Measurements from ENCODE around the gene DHX35. TPM values are rescaled to one million over a fixed set of nuclear protein-coding genes. Genes with fewer than 3 reads are reported as not detected.

The DHX35 gene
- total and polyA plus RNA-seq, 8 donors, result 4.7 to 33.8 (median 8.8) TPM

GRCh38 chr20:38951611-38952010 is 10.5 kb upstream of the DHX35 start:
- Histone ChIP-seq H3K4me1 (no peaks in the 10 kb centered on the region), H3K27ac (no peak overlapping the region), H3K4me3 (no peak overlapping the region), H3K9me3 (no peaks in the 10 kb centered on the region), H3K36me3 (peaks cover 0 to 63% (median 11%) of the 10 kb centered on the region in 4 donors), H3K27me3 (no peaks in the 10 kb centered on the region)
- DNase-seq, result no peak
- intact Hi-C loops (cut with DNase I; ENCODE audit: low total_unique reads), result no loop called here
- 95 to 98% (median 97%) methylated on average over 9 of the region's 9 CpGs for WGBS, 5 donors
- TF ChIP-seq POLR2A (IDR thresholded peaks at IDR 0.05) (no peak), POLR2AphosphoS5 (IDR thresholded peaks at IDR 0.05) (no peak), CTCF (IDR thresholded peaks at IDR 0.05) (no peak), EP300 (IDR thresholded peaks at IDR 0.05) (no peak)

GRCh38 chr20:38952153-38952552 is 10.0 kb upstream of the DHX35 start:
- TF ChIP-seq POLR2A (IDR thresholded peaks at IDR 0.05), result no peak
- no peak for TF ChIP-seq CTCF (IDR thresholded peaks at IDR 0.05)
- TF ChIP-seq POLR2AphosphoS5 (IDR thresholded peaks at IDR 0.05), result no peak
- TF ChIP-seq EP300 (IDR thresholded peaks at IDR 0.05), result no peak
- H3K9me3 ChIP-seq, result no peaks in the 10 kb centered on the region
- no peaks in the 10 kb centered on the region for H3K27me3 ChIP-seq
- H3K4me1 ChIP-seq, result no peaks in the 10 kb centered on the region
- H3K36me3 ChIP-seq, result peaks cover 0 to 58% (median 11%) of the 10 kb centered on the region in 4 donors
- intact Hi-C loops (cut with DNase I; ENCODE audit: low total_unique reads), result no loop called here
- no peak overlapping the region for H3K27ac ChIP-seq
- 95 to 98% (median 96%) methylated on average over 6 of the region's 6 CpGs for WGBS, 5 donors
- H3K4me3 ChIP-seq, result no peak overlapping the region
- DNase-seq, result no peak

- no peak for TF ChIP-seq POLR2A (IDR thresholded peaks at IDR 0.05)
- TF ChIP-seq CTCF (IDR thresholded peaks at IDR 0.05), result no peak
- no peak for TF ChIP-seq POLR2AphosphoS5 (IDR thresholded peaks at IDR 0.05)
- no peak for TF ChIP-seq EP300 (IDR thresholded peaks at IDR 0.05)
- Histone ChIP-seq H3K27me3 (no peaks in the 10 kb centered on the region), H3K36me3 (peaks cover 0 to 45% (median 7%) of the 10 kb centered on the region in 4 donors), H3K4me1 (no peaks in the 10 kb centered on the region), H3K4me3 (no peak overlapping the region), H3K27ac (no peak overlapping the region), H3K9me3 (no peaks in the 10 kb centered on the region)
- DNase-seq, result no peak
- 90 to 95% (median 94%) methylated on average over 8 of the region's 8 CpGs for WGBS, 5 donors
- intact Hi-C loops (cut with DNase I; ENCODE audit: low total_unique reads), result no loop called here
Measured at GRCh38 chr20:38953630-38954340, 8.4 kb upstream of the DHX35 start.

- H3K9me3 ChIP-seq, result no peaks in the 10 kb centered on the region
- peaks cover 0 to 15% (median 2%) of the 10 kb centered on the region in 4 donors for H3K36me3 ChIP-seq
- DNase-seq, result no peak
- no peak overlapping the region for H3K27ac ChIP-seq
- intact Hi-C loops (cut with DNase I; ENCODE audit: low total_unique reads), result no loop called here
- WGBS, 5 donors, result 90 to 93% (median 91%) methylated on average over 5 of the region's 5 CpGs
- no peaks in the 10 kb centered on the region for H3K27me3 ChIP-seq
- H3K4me1 ChIP-seq, result peaks cover 0 to 9% (median 6%) of the 10 kb centered on the region in 4 donors
- TF ChIP-seq CTCF (IDR thresholded peaks at IDR 0.05), result no peak
- TF ChIP-seq EP300 (IDR thresholded peaks at IDR 0.05), result no peak
- TF ChIP-seq POLR2AphosphoS5 (IDR thresholded peaks at IDR 0.05), result no peak
- no peak for TF ChIP-seq POLR2A (IDR thresholded peaks at IDR 0.05)
- no peak overlapping the region for H3K4me3 ChIP-seq
Measured at GRCh38 chr20:38957235-38957876, 4.8 kb upstream of the DHX35 start.

Data from stomach (tissue), 9 donors.